ENCODE results near the gene TNPO3.
"Not testable (repeated sequence)": the region's sequence is repeated elsewhere in the genome, so short reads cannot be mapped to it uniquely, and the experiment has no call there.

TNPO3 gene

GRCh38 chr7:129013048-129013724 lies 41.7 kb downstream of the TNPO3 start:
- no peak for DNase-seq

GRCh38 chr7:129012641-129013040 lies 42.3 kb downstream of the TNPO3 start:
- DNase-seq, result no peak

- no peak for DNase-seq
Observed at GRCh38 chr7:129010075-129010474, 44.8 kb downstream of the TNPO3 start.

- no peak for DNase-seq
Observed at GRCh38 chr7:129009437-129009836, 45.5 kb downstream of the TNPO3 start.

- no peak for DNase-seq
Observed at GRCh38 chr7:129008645-129009414, 46.1 kb downstream of the TNPO3 start.

GRCh38 chr7:129007572-129007971 lies 47.3 kb downstream of the TNPO3 start:
- no peak for DNase-seq

- DNase-seq, result no peak
Observed at GRCh38 chr7:129006636-129007414, 48.1 kb downstream of the TNPO3 start.

- DNase-seq, result no peak
Observed at GRCh38 chr7:129005186-129005585, 49.7 kb downstream of the TNPO3 start.

GRCh38 chr7:128997181-128997580 lies 57.7 kb downstream of the TNPO3 start:
- no peak for DNase-seq

GRCh38 chr7:128994560-128994959 lies 60.4 kb downstream of the TNPO3 start:
- not testable (repeated sequence) for DNase-seq

- no peak for DNase-seq
Observed at GRCh38 chr7:128993419-128993818, 61.5 kb downstream of the TNPO3 start.

GRCh38 chr7:128989961-128990360 lies 65.0 kb downstream of the TNPO3 start:
- no peak for DNase-seq

GRCh38 chr7:128988372-128988771 lies 66.5 kb downstream of the TNPO3 start:
- no peak for DNase-seq

- no peak for DNase-seq
Observed at GRCh38 chr7:128986609-128987008, 68.3 kb downstream of the TNPO3 start.

- DNase-seq, result no peak
Observed at GRCh38 chr7:128985660-128986059, 69.3 kb downstream of the TNPO3 start.

- no peak for DNase-seq
Observed at GRCh38 chr7:128982105-128982504, 72.8 kb downstream of the TNPO3 start.

GRCh38 chr7:128974241-128974934 lies 80.5 kb downstream of the TNPO3 start:
- no peak for DNase-seq

GRCh38 chr7:128968624-128969023 lies 86.3 kb downstream of the TNPO3 start:
- no peak for DNase-seq

- DNase-seq, result no peak
Observed at GRCh38 chr7:128963327-128963757, 91.6 kb downstream of the TNPO3 start.

GRCh38 chr7:128962899-128963298 lies 92.0 kb downstream of the TNPO3 start:
- DNase-seq, result no peak

- DNase-seq, result no peak
Observed at GRCh38 chr7:128961030-128961659, 93.8 kb downstream of the TNPO3 start.

- no peak for DNase-seq
Observed at GRCh38 chr7:128959296-128959695, 95.6 kb downstream of the TNPO3 start.
